Naive thymus-derived CD4-positive, alpha-beta T cell (primary cell): ENCODE data around the gene ILK. TPM values are rescaled to one million over a fixed set of nuclear protein-coding genes. Genes with fewer than 3 reads are reported as not detected.

Experiments
- ATAC-seq: fragments of 150-1000 bp; cut with Tn5 transposase; 2 replicates; pipeline ENCODE4 v1.10.0; 2021; ENCODE audit warnings: mild to moderate bottlenecking, moderate library complexity
- CTCF ChIA-PET: fragments of 350-600 bp; sonication (Branson Sonifier 250); formaldehyde crosslinking; loops from one replicate; lab custom pipeline; 2021; ENCODE audit warnings: antibody characterized with exemption; lab: Charles Lee
- POLR2A ChIA-PET: fragments of 350-600 bp; sonication (Branson Sonifier 250); formaldehyde crosslinking; loops from one replicate; lab custom pipeline; 2021; ENCODE audit warnings: antibody characterized with exemption, inconsistent platforms; lab: Charles Lee
- DNase-seq, 9 donors: peaks; one replicate each; pipeline versions ENCODE4 v3.0.0 to v3.0.0-alpha.2; 2020 to 2022; ENCODE audit warnings: mixed read lengths in 1 of 9
- H3K27ac ChIP-seq: one replicate; pipeline ENCODE4 v1.7.0; 2013; ENCODE audit warnings: mild to moderate bottlenecking, low read depth, low read length, moderate library complexity
- H3K27me3 ChIP-seq, 2 donors: one replicate each; pipeline ENCODE4 v1.7.0; 2013; ENCODE audit warnings: low read length in 2 of 2, mild to moderate bottlenecking in 2 of 2, moderate library complexity in 2 of 2; ENCODE audit not compliant: control insufficient read depth in 2 of 2, insufficient read depth in 2 of 2
- H3K36me3 ChIP-seq, 3 experiments: 1 replicate in 2 of 3; 2 replicates in 1 of 3; pipeline ENCODE4 v1.7.0; 2013; ENCODE audit warnings: low read length in 3 of 3, mild to moderate bottlenecking in 3 of 3, moderate library complexity in 1 of 3; ENCODE audit not compliant: insufficient read depth in 3 of 3, control insufficient read depth in 2 of 3
- H3K4me1 ChIP-seq, 2 donors: one replicate each; pipeline ENCODE4 v1.7.0; 2013; ENCODE audit warnings: low read length in 2 of 2, mild to moderate bottlenecking in 2 of 2, moderate library complexity in 1 of 2; ENCODE audit not compliant: control insufficient read depth in 2 of 2, insufficient read depth in 2 of 2
- H3K4me3 ChIP-seq: 2 replicates; pipeline ENCODE4 v1.7.0; 2013; ENCODE audit warnings: mild to moderate bottlenecking, low read length
- H3K9me3 ChIP-seq, 3 experiments: 1 replicate in 2 of 3; 2 replicates in 1 of 3; pipeline ENCODE4 v1.7.0; 2013; ENCODE audit warnings: low read length in 3 of 3; ENCODE audit not compliant: control insufficient read depth in 2 of 3
- H3K27ac Mint-ChIP-seq, 9 donors: one replicate each; pipeline ENCODE4 v1.8.0; 2020 to 2022; ENCODE audit warnings: mixed read lengths in 9 of 9, mild to moderate bottlenecking in 8 of 9, moderate library complexity in 5 of 9, inconsistent platforms in 2 of 9
- H3K27me3 Mint-ChIP-seq, 5 donors: one replicate each; pipeline ENCODE4 v1.8.0; 2021 to 2022; ENCODE audit warnings: mixed read lengths in 5 of 5, mild to moderate bottlenecking in 1 of 5
- H3K36me3 Mint-ChIP-seq, 5 donors: one replicate each; pipeline ENCODE4 v1.8.0; 2020 to 2022; ENCODE audit warnings: mixed read lengths in 5 of 5, mild to moderate bottlenecking in 3 of 5, inconsistent platforms in 1 of 5
- H3K4me1 Mint-ChIP-seq, 7 donors: one replicate each; pipeline ENCODE4 v1.8.0; 2020 to 2022; ENCODE audit warnings: mixed read lengths in 7 of 7, mild to moderate bottlenecking in 3 of 7, inconsistent platforms in 1 of 7
- H3K4me3 Mint-ChIP-seq, 10 donors: one replicate each; pipeline ENCODE4 v1.8.0; 2020 to 2022; ENCODE audit warnings: mild to moderate bottlenecking in 10 of 10, mixed read lengths in 10 of 10, moderate library complexity in 6 of 10, inconsistent platforms in 2 of 10
- H3K9me3 Mint-ChIP-seq, 11 donors: one replicate each; pipeline ENCODE4 v1.8.0; 2020 to 2022; ENCODE audit warnings: mixed read lengths in 11 of 11, mild to moderate bottlenecking in 4 of 11, inconsistent platforms in 1 of 11, moderate library complexity in 1 of 11
- intact Hi-C, 2 donors: fragments of 100-400 bp; cut with micrococcal nuclease; formaldehyde crosslinking; loops; one replicate each; pipeline ENCODE4 v1.15.1; 2023
- polyA plus RNA-seq, 2 donors: library from polyadenylated mRNA; unstranded; fragments of 300-500 nt; fragmentation: Illumina TruSeq; gene quantifications; one replicate each; pipeline ENCODE4 v1.2.3, GENCODE V29; 2021
- total RNA-seq, 6 experiments: library from RNA in 5 of 6; stranded (reverse) in 5 of 6; gene quantifications; 1 replicate in 5 of 6; 2 replicates in 1 of 6; pipeline ENCODE4 v1.2.3 and lab custom pipeline; 2021 to 2026

The ILK gene
- total and polyA plus RNA-seq, 7 experiments from 2014 or later = 34.4 to 165 (median 79.7) TPM

- H3K4me1 Mint-ChIP-seq = peaks cover 5 to 11% (median 7%) of the 10 kb centered on the region in 7 donors
- POLR2A ChIA-PET = interaction anchor here (0.7 to 2.4 kb wide), 10 partner anchors 8 to 216 kb away, joined by 3 to 10 read pairs (median 4); partner anchors contain the start of genes TAF10 and TPP1
- Histone ChIP-seq H3K27ac (no peak overlapping the region), H3K9me3 (no peaks in the 10 kb centered on the region), H3K27me3 (no peaks in the 10 kb centered on the region), H3K4me3 (no peak overlapping the region), H3K36me3 (no peaks in the 10 kb centered on the region), H3K4me1 (peaks cover 0 to 26% of the 10 kb centered on the region in 2 donors)
- peak overlapping the region; percentile 65 to 89 (median 74) for H3K4me3 Mint-ChIP-seq
- peak overlapping the region in 8 of 9 donors; percentile 45 to 81 (median 64) for H3K27ac Mint-ChIP-seq
- H3K36me3 Mint-ChIP-seq = peaks cover 0 to 3% (median 0%) of the 10 kb centered on the region in 5 donors
- CTCF ChIA-PET = interaction anchor here (0.7 kb wide), 1 partner anchor 72 kb away, joined by 3 read pairs; no protein-coding TSS in a partner anchor
- peaks cover 0 to 18% (median 0%) of the 10 kb centered on the region in 5 donors for H3K27me3 Mint-ChIP-seq
- intact Hi-C loops = loop anchor here in 1 of 2 donors (1.0 kb wide), 1 partner anchor 10 kb away; no protein-coding TSS in a partner anchor
- ATAC-seq (no peak), DNase-seq (no peak)
- H3K9me3 Mint-ChIP-seq = no peaks in the 10 kb centered on the region
These were observed 53.4 kb downstream of the ILK start for GRCh38 chr11:6656936-6657335.

- Mint-ChIP-seq H3K27me3 (peaks cover 0 to 18% (median 0%) of the 10 kb centered on the region in 5 donors), H3K9me3 (no peaks in the 10 kb centered on the region), H3K36me3 (peaks cover 0 to 3% (median 0%) of the 10 kb centered on the region in 5 donors), H3K4me3 (peak overlapping the region; percentile 6 to 89 (median 72)), H3K4me1 (peaks cover 5 to 11% (median 7%) of the 10 kb centered on the region in 7 donors), H3K27ac (peak overlapping the region in 8 of 9 donors; percentile 45 to 81 (median 64))
- no peak overlapping the region for H3K4me3 ChIP-seq
- ChIA-PET CTCF (interaction anchor here (0.7 to 1.1 kb wide), 2 partner anchors 53 to 72 kb away, joined by 3 to 4 read pairs; no protein-coding TSS in a partner anchor), POLR2A (interaction anchor here (0.7 to 2.4 kb wide), 9 partner anchors 10 to 216 kb away, joined by 3 to 10 read pairs (median 4); partner anchors contain the start of genes TAF10 and TPP1)
- no peaks in the 10 kb centered on the region for H3K27me3 ChIP-seq
- H3K36me3 ChIP-seq = no peaks in the 10 kb centered on the region
- DNase-seq (no peak), ATAC-seq (no peak)
- H3K4me1 ChIP-seq = peaks cover 0 to 26% of the 10 kb centered on the region in 2 donors
- H3K9me3 ChIP-seq = no peaks in the 10 kb centered on the region
- H3K27ac ChIP-seq = no peak overlapping the region
- intact Hi-C loops = loop anchor here in 1 of 2 donors (1.0 kb wide), 1 partner anchor 10 kb away; no protein-coding TSS in a partner anchor
These were observed 53.8 kb downstream of the ILK start for GRCh38 chr11:6657346-6657745.

GRCh38 chr11:6658647-6659046 is 55.1 kb downstream of the ILK start:
- H3K9me3 ChIP-seq = no peaks in the 10 kb centered on the region
- no peak overlapping the region for H3K27ac ChIP-seq
- Mint-ChIP-seq H3K4me1 (peaks cover 6 to 18% (median 14%) of the 10 kb centered on the region in 7 donors), H3K36me3 (peaks cover 0 to 3% (median 0%) of the 10 kb centered on the region in 5 donors), H3K27me3 (peaks cover 0 to 25% (median 0%) of the 10 kb centered on the region in 5 donors), H3K9me3 (no peaks in the 10 kb centered on the region), H3K4me3 (no peak overlapping the region), H3K27ac (no peak overlapping the region)
- CTCF ChIA-PET = interaction anchor here (0.6 to 1.0 kb wide), 4 partner anchors 10 to 79 kb away, joined by 3 read pairs; no protein-coding TSS in a partner anchor
- H3K36me3 ChIP-seq = no peaks in the 10 kb centered on the region
- POLR2A ChIA-PET = interaction anchor here (1.3 to 2.3 kb wide), 3 partner anchors 9 to 16 kb away, joined by 3 to 7 read pairs (median 6); no protein-coding TSS in a partner anchor
- DNase-seq = no peak
- no peak for ATAC-seq
- H3K4me1 ChIP-seq = peaks cover 0 to 19% of the 10 kb centered on the region in 2 donors
- intact Hi-C loops = no loop called here
- no peak overlapping the region for H3K4me3 ChIP-seq
- H3K27me3 ChIP-seq = no peaks in the 10 kb centered on the region

Other genes starting within 250 kb of the ILK start
- 10 to 100 TPM; 43.0 to 70.9 (median 55.4) TPM for gene SMPD1, start 213.3 kb upstream of the ILK start, total RNA-seq
- 10 to 100 TPM; 34.5 to 36.5 TPM for gene SMPD1, start 213.3 kb upstream of the ILK start, polyA plus RNA-seq
- 100 to 1,000 TPM in 3 of 5 experiments, 10 to 100 TPM in 2; 46.9 to 188 (median 154) TPM for gene APBB1, start 184.7 kb upstream of the ILK start, total RNA-seq
- 100 to 1,000 TPM; 173 to 293 TPM for gene APBB1, start 184.7 kb upstream of the ILK start, polyA plus RNA-seq
- gene HPX, start 162.8 kb upstream of the ILK start, total RNA-seq = 1 to 10 TPM in 4 of 5 experiments, under 1 TPM in 1; 0.56 to 7.0 (median 1.7) TPM
- gene HPX, start 162.8 kb upstream of the ILK start, polyA plus RNA-seq = not detected
- gene TRIM3, start 129.8 kb upstream of the ILK start, total RNA-seq = 10 to 100 TPM in 4 of 5 experiments, 1 to 10 TPM in 1; 8.1 to 20.7 (median 17.2) TPM
- 1 to 10 TPM; 1.6 to 4.2 TPM for gene TRIM3, start 129.8 kb upstream of the ILK start, polyA plus RNA-seq
- gene ARFIP2, start 122.4 kb upstream of the ILK start, total RNA-seq = 10 to 100 TPM; 48.6 to 63.4 (median 53.8) TPM
- gene ARFIP2, start 122.4 kb upstream of the ILK start, polyA plus RNA-seq = 10 to 100 TPM; 35.7 to 45.7 TPM
- gene TIMM10B, start 122.3 kb upstream of the ILK start, total RNA-seq = 10 to 100 TPM; 39.3 to 68.4 (median 59.2) TPM
- gene TIMM10B, start 122.3 kb upstream of the ILK start, polyA plus RNA-seq = 10 to 100 TPM; 32.8 to 38.8 TPM
- gene DNHD1, start 106.5 kb upstream of the ILK start, total RNA-seq = 10 to 100 TPM; 24.0 to 65.8 (median 62.2) TPM
- 1 to 10 TPM in 1 of 2 donors, under 1 TPM in 1; 0.90 to 2.8 TPM for gene DNHD1, start 106.5 kb upstream of the ILK start, polyA plus RNA-seq
- 10 to 100 TPM; 21.4 to 37.9 (median 27.9) TPM for gene RRP8, start 158 bp upstream of the ILK start, total RNA-seq
- gene RRP8, start 158 bp upstream of the ILK start, polyA plus RNA-seq = 10 to 100 TPM; 17.2 to 29.1 TPM
- 100 to 1,000 TPM; 116 to 135 (median 128) TPM for gene TAF10, start 8.4 kb downstream of the ILK start, total RNA-seq
- gene TAF10, start 8.4 kb downstream of the ILK start, polyA plus RNA-seq = 100 to 1,000 TPM; 210 to 247 TPM
- 100 to 1,000 TPM in 3 of 5 experiments, 10 to 100 TPM in 2; 49.9 to 160 (median 134) TPM for gene TPP1, start 15.6 kb downstream of the ILK start, total RNA-seq
- 100 to 1,000 TPM in 1 of 2 donors, 10 to 100 TPM in 1; 91.6 to 116 TPM for gene TPP1, start 15.6 kb downstream of the ILK start, polyA plus RNA-seq
- gene DCHS1, start 52.0 kb downstream of the ILK start, total RNA-seq = 10 to 100 TPM in 3 of 5 experiments, 1 to 10 TPM in 1, under 1 TPM in 1; 0.48 to 12.5 (median 10.9) TPM
- 1 to 10 TPM; 2.7 to 4.8 TPM for gene DCHS1, start 52.0 kb downstream of the ILK start, polyA plus RNA-seq
- 10 to 100 TPM in 4 of 5 experiments, 1 to 10 TPM in 1; 10.0 to 70.3 (median 26.4) TPM for gene MRPL17, start 79.6 kb downstream of the ILK start, total RNA-seq
- 10 to 100 TPM; 21.6 to 33.4 TPM for gene MRPL17, start 79.6 kb downstream of the ILK start, polyA plus RNA-seq
- under 1 TPM in 1 of 5 experiments, not detected in 4; 0.15 TPM for gene OR2AG2, start 168.2 kb downstream of the ILK start, total RNA-seq
- not detected for gene OR2AG2, start 168.2 kb downstream of the ILK start, polyA plus RNA-seq
- gene OR2AG1, start 179.2 kb downstream of the ILK start, total RNA-seq = not detected
- gene OR2AG1, start 179.2 kb downstream of the ILK start, polyA plus RNA-seq = not detected
- under 1 TPM in 1 of 5 experiments, not detected in 4; 0.34 TPM for gene OR6A2, start 195.9 kb downstream of the ILK start, total RNA-seq
- gene OR6A2, start 195.9 kb downstream of the ILK start, polyA plus RNA-seq = not detected
- not detected for gene OR10A5, start 241.9 kb downstream of the ILK start, total RNA-seq
- gene OR10A5, start 241.9 kb downstream of the ILK start, polyA plus RNA-seq = not detected